ENCODE data around the gene ENDOV. TPM values are rescaled to one million over a fixed set of nuclear protein-coding genes. Genes with fewer than 3 reads are reported as not detected.

The ENDOV gene
- total RNA-seq, 1 donor from 2014 or later = 39.1 TPM

GRCh38 chr17:80481284-80482057 is 66.5 kb downstream of the ENDOV start:
- Mint-ChIP-seq H3K4me1 (ENCODE audit: unreplicated experiment) (peaks cover 13% of the 10 kb centered on the region), H3K27me3 (ENCODE audit: unreplicated experiment) (peaks cover 29% of the 10 kb centered on the region), H3K4me3 (ENCODE audit: unreplicated experiment) (no peak overlapping the region)

DNA sequence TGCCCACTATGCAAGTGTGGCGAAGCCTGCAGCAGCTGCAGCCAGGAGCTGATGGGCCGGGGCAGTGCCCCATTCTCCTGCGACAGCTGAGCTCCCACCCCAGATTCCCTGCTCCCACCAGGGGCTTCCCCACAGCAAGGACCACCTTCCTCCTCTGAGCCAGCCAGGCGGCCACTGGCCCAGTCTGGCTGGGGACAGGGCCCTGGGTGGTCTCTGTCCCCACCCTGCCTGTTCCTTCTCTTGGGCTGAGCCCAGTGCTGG is 67.0 kb downstream of the ENDOV start:
- no peaks in the 10 kb centered on the region for H3K36me3 Mint-ChIP-seq (ENCODE audit: unreplicated experiment)
- H3K9me3 Mint-ChIP-seq (ENCODE audit: unreplicated experiment) = no peaks in the 10 kb centered on the region
- H3K4me3 Mint-ChIP-seq (ENCODE audit: unreplicated experiment) = no peak overlapping the region
- H3K27me3 Mint-ChIP-seq (ENCODE audit: unreplicated experiment) = peaks cover 35% of the 10 kb centered on the region
- no peak overlapping the region for H3K27ac Mint-ChIP-seq (ENCODE audit: unreplicated experiment)
- peaks cover 13% of the 10 kb centered on the region for H3K4me1 Mint-ChIP-seq (ENCODE audit: unreplicated experiment)
- TF ChIP-seq, protein P1, sequence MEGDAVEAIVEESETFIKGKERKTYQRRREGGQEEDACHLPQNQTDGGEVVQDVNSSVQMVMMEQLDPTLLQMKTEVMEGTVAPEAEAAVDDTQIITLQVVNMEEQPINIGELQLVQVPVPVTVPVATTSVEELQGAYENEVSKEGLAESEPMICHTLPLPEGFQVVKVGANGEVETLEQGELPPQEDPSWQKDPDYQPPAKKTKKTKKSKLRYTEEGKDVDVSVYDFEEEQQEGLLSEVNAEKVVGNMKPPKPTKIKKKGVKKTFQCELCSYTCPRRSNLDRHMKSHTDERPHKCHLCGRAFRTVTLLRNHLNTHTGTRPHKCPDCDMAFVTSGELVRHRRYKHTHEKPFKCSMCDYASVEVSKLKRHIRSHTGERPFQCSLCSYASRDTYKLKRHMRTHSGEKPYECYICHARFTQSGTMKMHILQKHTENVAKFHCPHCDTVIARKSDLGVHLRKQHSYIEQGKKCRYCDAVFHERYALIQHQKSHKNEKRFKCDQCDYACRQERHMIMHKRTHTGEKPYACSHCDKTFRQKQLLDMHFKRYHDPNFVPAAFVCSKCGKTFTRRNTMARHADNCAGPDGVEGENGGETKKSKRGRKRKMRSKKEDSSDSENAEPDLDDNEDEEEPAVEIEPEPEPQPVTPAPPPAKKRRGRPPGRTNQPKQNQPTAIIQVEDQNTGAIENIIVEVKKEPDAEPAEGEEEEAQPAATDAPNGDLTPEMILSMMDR (IDR thresholded peaks at IDR 0.05) = no peak
- DNase-seq (ENCODE audit: extremely low spot score, unreplicated experiment) = no peak

More at GRCh38 chr17:80481284-80482057, 66.5 kb downstream of the ENDOV start:
- Mint-ChIP-seq H3K27ac (ENCODE audit: unreplicated experiment) (no peak overlapping the region), H3K36me3 (ENCODE audit: unreplicated experiment) (no peaks in the 10 kb centered on the region), H3K9me3 (ENCODE audit: unreplicated experiment) (no peaks in the 10 kb centered on the region)
- DNase-seq (ENCODE audit: extremely low spot score, unreplicated experiment) = no peak
- TF ChIP-seq, protein P1 (IDR thresholded peaks at IDR 0.05) = no peak

GRCh38 chr17:80482555-80483308 is 67.8 kb downstream of the ENDOV start:
- peaks cover 13% of the 10 kb centered on the region for H3K4me1 Mint-ChIP-seq (ENCODE audit: unreplicated experiment)
- no peaks in the 10 kb centered on the region for H3K9me3 Mint-ChIP-seq (ENCODE audit: unreplicated experiment)
- peaks cover 41% of the 10 kb centered on the region for H3K27me3 Mint-ChIP-seq (ENCODE audit: unreplicated experiment)
- H3K27ac Mint-ChIP-seq (ENCODE audit: unreplicated experiment) = no peak overlapping the region
- H3K36me3 Mint-ChIP-seq (ENCODE audit: unreplicated experiment) = no peaks in the 10 kb centered on the region
- TF ChIP-seq, protein P1 (IDR thresholded peaks at IDR 0.05) = no peak
- no peak overlapping the region for H3K4me3 Mint-ChIP-seq (ENCODE audit: unreplicated experiment)
- no peak for DNase-seq (ENCODE audit: extremely low spot score, unreplicated experiment)

DNA sequence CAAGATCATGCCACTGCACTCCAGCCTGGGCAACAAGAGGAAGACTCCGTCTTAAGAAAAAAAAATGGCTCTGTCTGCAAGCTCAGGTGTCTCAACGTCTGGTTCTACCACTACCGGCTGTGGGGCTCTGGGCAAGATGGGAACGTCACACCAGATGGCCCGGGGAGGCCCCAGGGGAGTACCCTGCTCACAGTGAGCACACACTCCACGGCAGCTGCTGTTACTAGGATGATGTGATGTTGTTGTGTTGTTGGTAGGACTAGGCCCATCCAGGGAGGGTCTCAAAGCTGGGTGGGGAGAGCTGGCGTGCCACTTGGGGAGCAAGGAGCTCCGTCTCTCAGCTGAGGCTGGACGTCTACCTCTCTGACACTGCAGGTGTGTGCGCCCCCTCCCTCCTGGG is 70.9 kb downstream of the ENDOV start:
- TF ChIP-seq, protein P1 (IDR thresholded peaks at IDR 0.05) = no peak
- peaks cover 26% of the 10 kb centered on the region for H3K27me3 Mint-ChIP-seq (ENCODE audit: unreplicated experiment)
- peaks cover 13% of the 10 kb centered on the region for H3K4me1 Mint-ChIP-seq (ENCODE audit: unreplicated experiment)
- DNase-seq (ENCODE audit: extremely low spot score, unreplicated experiment) = no peak
- H3K4me3 Mint-ChIP-seq (ENCODE audit: unreplicated experiment) = no peak overlapping the region
- H3K27ac Mint-ChIP-seq (ENCODE audit: unreplicated experiment) = no peak overlapping the region
- H3K36me3 Mint-ChIP-seq (ENCODE audit: unreplicated experiment) = no peaks in the 10 kb centered on the region
- H3K9me3 Mint-ChIP-seq (ENCODE audit: unreplicated experiment) = no peaks in the 10 kb centered on the region

- TF ChIP-seq, protein P1 (IDR thresholded peaks at IDR 0.05) = no peak
- Mint-ChIP-seq H3K4me1 (ENCODE audit: unreplicated experiment) (peaks cover 16% of the 10 kb centered on the region), H3K9me3 (ENCODE audit: unreplicated experiment) (no peaks in the 10 kb centered on the region), H3K36me3 (ENCODE audit: unreplicated experiment) (no peaks in the 10 kb centered on the region), H3K27me3 (ENCODE audit: unreplicated experiment) (peaks cover 21% of the 10 kb centered on the region), H3K4me3 (ENCODE audit: unreplicated experiment) (no peak overlapping the region), H3K27ac (ENCODE audit: unreplicated experiment) (no peak overlapping the region)
- no peak for DNase-seq (ENCODE audit: extremely low spot score, unreplicated experiment)
Observed at GRCh38 chr17:80486692-80487091, 71.7 kb downstream of the ENDOV start.

Data from osteocyte (in vitro differentiated cells).